GM12801 (cell line): Measurements from ENCODE around the gene GTF2IRD1.

Experiments used
- CTCF ChIP-seq: IDR thresholded peaks from one replicate; pipeline ENCODE4 v1.5.1; 2011; ENCODE audit warnings: control low read depth; ENCODE audit not compliant: insufficient read length; ENCODE audit errors: extremely low read depth

Gene GTF2IRD1

GRCh38 chr7:74515276-74515675 is 61.6 kb downstream of the GTF2IRD1 start:
- no peak for TF ChIP-seq CTCF

- no peak for TF ChIP-seq CTCF
Observed at GRCh38 chr7:74516214-74516613, 62.5 kb downstream of the GTF2IRD1 start.

GRCh38 chr7:74518041-74518440 is 64.3 kb downstream of the GTF2IRD1 start:
- no peak for TF ChIP-seq CTCF

- TF ChIP-seq CTCF, result no peak
Observed at GRCh38 chr7:74518654-74519053, 64.9 kb downstream of the GTF2IRD1 start.

DNA sequence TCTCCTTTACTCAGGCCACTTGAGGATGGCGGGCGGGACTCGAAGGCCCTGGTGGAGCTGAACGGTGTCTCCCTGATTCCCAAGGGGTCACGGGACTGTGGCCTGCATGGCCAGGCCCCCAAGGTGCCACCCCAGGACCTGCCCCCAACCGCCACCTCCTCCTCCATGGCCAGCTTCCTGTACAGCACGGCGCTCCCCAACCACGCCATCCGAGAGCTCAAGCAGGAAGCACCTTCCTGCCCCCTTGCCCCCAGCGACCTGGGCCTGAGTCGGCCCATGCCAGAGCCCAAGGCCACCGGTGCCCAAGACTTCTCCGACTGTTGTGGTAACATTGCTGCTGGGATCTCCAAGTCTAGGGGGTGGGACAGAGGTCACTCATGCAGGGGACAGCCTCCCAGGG is 65.7 kb downstream of the GTF2IRD1 start:
- no peak for TF ChIP-seq CTCF

GRCh38 chr7:74521855-74522254 is 68.1 kb downstream of the GTF2IRD1 start:
- no peak for TF ChIP-seq CTCF

- no peak for TF ChIP-seq CTCF
Observed at GRCh38 chr7:74522281-74522905, 68.7 kb downstream of the GTF2IRD1 start.

GRCh38 chr7:74523015-74523414 is 69.3 kb downstream of the GTF2IRD1 start:
- no peak for TF ChIP-seq CTCF
